ENCODE data around the gene OR52I1.

GRCh38 chr11:4593739-4594138 lies at the start of gene OR52I1:
- TF ChIP-seq POLR2AphosphoS2 (conservative IDR thresholded peaks at IDR 0.05; ENCODE audit: low read length), result no peak
- TF ChIP-seq MYC (IDR thresholded peaks at IDR 0.05; ENCODE audit: borderline replicate concordance, low read length), result no peak
- no peak for TF ChIP-seq CTCF (IDR thresholded peaks at IDR 0.05)
- TF ChIP-seq MAX (IDR thresholded peaks at IDR 0.05), result no peak
- TF ChIP-seq EHMT2 (IDR thresholded peaks at IDR 0.05; ENCODE audit: low read depth), result no peak
